Lung (tissue), 12 donors: ENCODE measurements around the gene IL18BP. TPM values are rescaled to one million over a fixed set of nuclear protein-coding genes. Genes with fewer than 3 reads are reported as not detected.

Source experiments
- ATAC-seq: fragments of 200-7000 bp; cut with Tn5 transposase; one replicate; pipeline ENCODE4 v1.9.1; 2020; ENCODE audit warnings: moderate number of reproducible peaks; ENCODE audit not compliant: insufficient read depth, low FRiP score
- DNase-seq, 3 donors: peaks; one replicate each; pipeline ENCODE4 v3.0.0-alpha.2; 2013 to 2017
- H3K27ac ChIP-seq, 2 donors: one replicate each; pipeline ENCODE4 v1.5.1; 2013; ENCODE audit warnings: mild to moderate bottlenecking in 2 of 2, moderate library complexity in 2 of 2, control low read depth in 1 of 2, inconsistent platforms in 1 of 2, low read depth in 1 of 2, low read length in 1 of 2
- H3K27me3 ChIP-seq, 3 donors: one replicate each; pipeline ENCODE4 v1.5.1; 2013; ENCODE audit warnings: low read length in 2 of 3; ENCODE audit not compliant: control insufficient read depth in 3 of 3, insufficient read depth in 3 of 3
- H3K36me3 ChIP-seq, 4 donors: one replicate each; pipeline ENCODE4 v1.5.1; 2013; ENCODE audit warnings: low read length in 4 of 4, mild to moderate bottlenecking in 1 of 4, moderate library complexity in 1 of 4; ENCODE audit not compliant: control insufficient read depth in 4 of 4, insufficient read depth in 4 of 4
- H3K4me1 ChIP-seq, 5 donors: one replicate each; pipeline ENCODE4 v1.5.1; 2013; ENCODE audit warnings: low read length in 5 of 5, mild to moderate bottlenecking in 2 of 5, moderate library complexity in 1 of 5; ENCODE audit not compliant: control insufficient read depth in 5 of 5, insufficient read depth in 5 of 5
- H3K4me3 ChIP-seq: one replicate; pipeline ENCODE4 v1.5.1; 2013; ENCODE audit warnings: mild to moderate bottlenecking, control low read depth, moderate library complexity
- H3K9ac ChIP-seq, 2 donors: one replicate each; pipeline ENCODE4 v1.5.1; 2013; ENCODE audit warnings: low read length in 2 of 2, control low read depth in 1 of 2; ENCODE audit not compliant: insufficient read depth in 1 of 2
- H3K9me3 ChIP-seq, 4 donors: one replicate each; pipeline ENCODE4 v1.5.1; 2013; ENCODE audit warnings: low read length in 3 of 4, mild to moderate bottlenecking in 1 of 4, moderate library complexity in 1 of 4; ENCODE audit not compliant: control insufficient read depth in 4 of 4, insufficient read depth in 3 of 4
- CTCF ChIP-seq: IDR thresholded peaks from 2 replicates; pipeline ENCODE4 v1.5.1; 2012; ENCODE audit warnings: mild to moderate bottlenecking; ENCODE audit errors: control extremely low read depth, extremely low read depth
- WGBS, 2 donors: extraction: QIAGEN DNeasy Blood & Tissue Kit; methylation state at CpG; one replicate each; pipeline ENCODE4 v1.1.7; 2013; 5-methylcytosine and 5-hydroxymethylcytosine counted together
- polyA plus RNA-seq, 2 donors: library from polyadenylated mRNA; stranded (reverse); fragments of 200-250 nt; gene quantifications; one replicate each; pipeline ENCODE4 v1.2.1, GENCODE V29; 2013
- total RNA-seq, 2 donors: library from RNA; depleted of rRNA in 1 of 2; stranded (reverse); fragments of >200 nt in 1 of 2; gene quantifications; one replicate each; pipeline ENCODE4 v1.2.1, GENCODE V29; 2014 to 2021
- donor health status: control.
- donor health status: control.
- donor health status: Bipolar disorder and iron deficiency.
- donor health status: healthy.
- donor health status: DM: yes; HTN: yes; CAD: no.

Gene IL18BP
- total and polyA plus RNA-seq, 4 donors: 8.6 to 38.6 (median 20.1) TPM

- peaks cover 0 to 14% (median 4%) of the 10 kb centered on the region in 5 donors for H3K4me1 ChIP-seq
- DNase-seq (no peak), ATAC-seq (no peak)
- WGBS, 2 donors: 39 to 52% methylated on average over 5 of the region's 5 CpGs
- no peak for TF ChIP-seq CTCF
- no peak overlapping the region for H3K9ac ChIP-seq
- H3K4me3 ChIP-seq: no peak overlapping the region
- no peaks in the 10 kb centered on the region for H3K9me3 ChIP-seq
- peaks cover 38 to 91% (median 57%) of the 10 kb centered on the region in 4 donors for H3K36me3 ChIP-seq
- no peaks in the 10 kb centered on the region for H3K27me3 ChIP-seq
- peak overlapping the region in 1 of 2 donors; percentile 37 for H3K27ac ChIP-seq
These were observed 25.5 kb downstream of the IL18BP start for GRCh38 chr11:72024069-72024754.

- Histone ChIP-seq H3K27me3 (no peaks in the 10 kb centered on the region), H3K9ac (no peak overlapping the region), H3K4me1 (peaks cover 0 to 22% (median 10%) of the 10 kb centered on the region in 5 donors), H3K9me3 (no peaks in the 10 kb centered on the region), H3K4me3 (no peak overlapping the region), H3K36me3 (peaks cover 28 to 84% (median 46%) of the 10 kb centered on the region in 4 donors), H3K27ac (no peak overlapping the region)
- no peak for DNase-seq
- no peak for TF ChIP-seq CTCF
- no peak for ATAC-seq
- WGBS, 2 donors: 60 to 70% methylated on average over 1 of the region's 1 CpG
These were observed 27.4 kb downstream of the IL18BP start for GRCh38 chr11:72026090-72026489.

- no peak for TF ChIP-seq CTCF
- no peaks in the 10 kb centered on the region for H3K9me3 ChIP-seq
- peak in 2 of 3 donors; percentile 28 to 61 for DNase-seq
- ATAC-seq: no peak
- H3K9ac ChIP-seq: no peak overlapping the region
- H3K4me1 ChIP-seq: peaks cover 0 to 22% (median 9%) of the 10 kb centered on the region in 5 donors
- H3K27me3 ChIP-seq: no peaks in the 10 kb centered on the region
- peak overlapping the region in 1 of 2 donors; percentile 40 for H3K27ac ChIP-seq
- 28 to 74% methylated on average over 1 of the region's 1 CpG for WGBS, 2 donors
- H3K36me3 ChIP-seq: peaks cover 23 to 64% (median 33%) of the 10 kb centered on the region in 4 donors
- H3K4me3 ChIP-seq: no peak overlapping the region
These were observed 31.9 kb downstream of the IL18BP start for GRCh38 chr11:72030472-72031045.
